ENCODE results near the gene EIF4A3. TPM values are rescaled to one million over a fixed set of nuclear protein-coding genes. Genes with fewer than 3 reads are reported as not detected.

The EIF4A3 gene
- total RNA-seq, 1 experiment from 2014 or later, result 123 TPM

DNA sequence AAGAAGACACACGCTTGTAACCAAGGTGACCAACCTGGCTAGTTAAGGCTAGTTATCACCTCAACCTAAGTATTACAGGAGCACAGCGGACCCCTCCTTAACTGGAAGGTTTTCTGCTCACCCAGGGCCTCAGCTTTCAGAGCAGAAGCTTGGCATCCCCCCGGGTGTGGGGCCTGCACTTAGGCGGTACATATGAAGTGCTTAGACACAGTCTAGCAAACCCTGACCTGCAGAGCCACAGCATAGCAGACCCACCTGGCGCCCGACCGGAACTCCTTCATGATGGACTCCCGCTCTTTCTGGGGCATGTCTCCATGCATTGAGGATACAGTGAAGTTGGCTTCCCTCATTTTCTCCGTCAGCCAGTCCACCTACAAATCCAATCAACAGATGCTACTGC is 9.8 kb downstream of the EIF4A3 start:
- DNase-seq (ENCODE audit: low read depth), result no peak

DNA sequence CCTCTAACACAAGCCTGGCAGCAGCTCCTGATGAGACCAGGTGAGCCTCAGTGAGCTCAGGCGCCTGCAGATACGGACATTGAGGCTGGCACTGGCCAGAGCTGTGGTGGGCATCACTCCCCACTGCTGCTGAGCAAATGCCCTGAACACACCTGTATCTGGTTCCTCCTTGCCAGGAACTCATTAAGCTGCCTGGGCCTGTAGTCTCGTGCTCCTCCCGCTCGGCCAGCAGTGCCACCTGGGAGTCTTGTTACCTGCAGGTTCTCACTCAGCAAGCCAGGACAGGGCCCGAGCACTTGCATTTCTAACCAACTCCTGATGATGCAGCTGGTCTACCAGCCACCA is 13.3 kb downstream of the EIF4A3 start:
- no peak for DNase-seq (ENCODE audit: low read depth)

DNA sequence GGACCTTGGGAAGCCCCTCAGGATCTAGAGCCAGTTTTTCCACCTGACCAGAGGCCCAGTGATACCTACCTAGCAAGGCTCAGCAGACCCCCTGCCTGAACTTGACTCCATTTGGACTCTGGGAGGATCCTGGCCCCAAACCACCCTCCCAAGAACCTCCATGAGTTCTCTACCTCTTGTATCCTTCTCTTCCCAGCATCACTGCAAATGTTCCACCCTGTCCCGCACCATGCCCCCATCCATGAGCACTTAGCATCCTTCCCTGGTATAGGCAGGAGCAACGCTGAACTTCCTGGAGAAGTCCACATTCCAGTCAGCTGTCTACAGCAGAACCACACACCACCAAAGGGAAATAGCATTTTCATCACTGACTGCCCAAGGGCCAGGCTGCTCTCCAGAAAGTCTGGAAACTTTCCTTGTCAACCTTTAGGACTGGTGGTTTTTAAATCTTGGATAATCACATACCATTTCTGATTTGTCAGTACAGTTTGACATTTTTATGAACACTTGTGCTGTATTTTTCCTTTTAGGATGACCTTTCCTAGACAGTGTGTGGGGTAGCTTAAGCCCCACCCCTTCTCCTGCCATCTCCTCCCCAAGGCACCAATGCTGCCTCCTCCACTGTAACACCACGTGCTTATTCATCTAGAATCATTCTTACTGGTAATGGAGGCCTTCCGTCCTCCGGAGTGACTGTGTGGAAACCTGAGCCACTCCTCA is 13.9 kb downstream of the EIF4A3 start:
- DNase-seq (ENCODE audit: low read depth), result no peak

DNA sequence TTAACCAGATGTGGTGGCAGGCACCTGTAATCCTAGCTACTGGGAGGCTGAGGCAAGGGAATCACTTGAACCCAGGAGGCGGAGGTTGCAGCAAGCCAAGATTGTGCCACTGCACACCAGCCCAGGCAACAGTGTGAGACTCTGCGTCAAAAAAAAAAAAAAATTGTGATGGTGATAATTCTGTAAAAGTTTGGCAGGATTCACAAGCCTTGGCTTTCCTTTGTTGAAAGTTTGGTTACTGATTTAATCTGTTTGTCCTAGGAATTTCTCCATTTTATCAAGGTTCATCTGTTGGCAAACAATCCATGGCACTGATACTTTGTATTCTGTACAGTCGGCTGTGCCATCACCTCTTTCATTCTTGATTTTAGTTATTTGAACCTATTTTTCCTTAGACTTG is 15.9 kb downstream of the EIF4A3 start:
- no peak for DNase-seq (ENCODE audit: low read depth)

DNA sequence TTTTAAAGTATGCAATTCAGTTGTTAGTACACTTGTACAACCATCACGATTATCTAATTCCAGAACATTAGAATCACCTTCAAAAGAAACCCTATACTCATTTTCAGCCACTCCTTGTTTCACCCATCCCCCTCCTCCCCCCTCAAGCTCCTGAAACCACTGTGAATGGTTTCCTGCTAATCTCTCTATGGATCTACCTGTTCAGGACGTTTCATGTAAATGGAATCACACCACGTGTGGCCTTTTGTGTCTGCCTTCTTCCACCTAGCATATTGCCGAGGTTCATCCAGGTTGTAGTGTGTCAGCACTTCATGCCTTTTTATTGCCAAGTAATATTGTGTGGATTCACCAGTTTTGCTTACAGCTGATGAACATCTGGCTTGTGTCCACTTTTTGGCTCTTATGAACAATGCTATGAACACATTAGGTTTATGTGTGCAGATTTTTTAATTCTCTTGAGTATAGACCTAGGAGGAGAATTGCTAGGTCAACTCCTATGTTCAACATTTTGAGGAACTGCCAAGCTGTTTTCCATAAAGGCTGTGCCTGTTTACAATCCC is 17.8 kb downstream of the EIF4A3 start:
- no peak for DNase-seq (ENCODE audit: low read depth)

DNA sequence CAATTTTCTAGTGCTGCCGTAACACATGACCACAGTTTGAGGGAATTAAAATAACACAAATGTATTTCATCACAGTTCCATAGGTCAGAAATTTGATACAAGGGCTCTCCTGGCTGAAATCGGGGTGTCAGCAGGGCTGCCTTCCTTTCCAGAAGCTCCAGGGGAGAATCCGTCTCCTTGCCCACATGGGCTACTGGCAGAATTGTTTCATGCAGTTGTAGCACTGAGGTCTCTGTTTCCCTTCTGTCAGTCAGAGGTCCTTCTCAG is 20.5 kb downstream of the EIF4A3 start:
- no peak for DNase-seq (ENCODE audit: low read depth)

DNA sequence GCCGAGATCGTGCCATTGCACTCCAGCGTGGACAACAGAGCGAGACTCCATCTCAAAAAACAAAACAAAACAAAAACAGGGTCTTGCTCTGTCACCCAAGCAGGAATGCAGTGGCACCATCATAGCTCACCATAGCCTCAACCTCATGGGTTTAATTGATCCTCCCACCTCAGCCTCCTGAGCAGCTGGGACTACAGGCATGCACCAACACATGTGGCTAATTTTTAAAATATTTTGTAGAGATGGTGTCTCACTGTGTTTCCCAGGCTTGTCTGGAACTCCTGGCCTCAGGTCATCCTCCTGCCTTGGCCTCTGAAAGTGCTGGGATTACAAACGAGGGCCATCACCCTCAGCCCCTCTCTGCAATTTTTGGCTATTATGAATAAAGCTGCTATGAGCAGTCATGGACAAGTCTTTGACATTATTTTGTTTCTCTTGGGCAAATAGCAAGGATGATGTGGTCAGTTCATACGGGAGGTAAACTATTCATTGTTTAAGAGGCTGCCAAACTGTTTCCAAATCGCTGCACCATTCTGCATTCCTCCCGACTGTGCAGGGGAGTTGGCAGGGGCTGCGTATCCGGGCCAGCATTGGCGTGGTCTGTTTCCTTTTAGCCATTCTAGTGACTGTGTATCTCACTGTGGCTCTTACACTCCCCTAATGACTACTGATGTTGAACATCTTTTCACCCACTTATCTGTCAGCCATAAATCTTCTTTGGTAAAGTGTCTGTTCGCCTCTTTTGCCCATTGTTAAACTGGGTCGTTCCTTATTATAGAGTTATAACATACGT is 21.1 kb downstream of the EIF4A3 start:
- DNase-seq (ENCODE audit: low read depth), result no peak

DNA sequence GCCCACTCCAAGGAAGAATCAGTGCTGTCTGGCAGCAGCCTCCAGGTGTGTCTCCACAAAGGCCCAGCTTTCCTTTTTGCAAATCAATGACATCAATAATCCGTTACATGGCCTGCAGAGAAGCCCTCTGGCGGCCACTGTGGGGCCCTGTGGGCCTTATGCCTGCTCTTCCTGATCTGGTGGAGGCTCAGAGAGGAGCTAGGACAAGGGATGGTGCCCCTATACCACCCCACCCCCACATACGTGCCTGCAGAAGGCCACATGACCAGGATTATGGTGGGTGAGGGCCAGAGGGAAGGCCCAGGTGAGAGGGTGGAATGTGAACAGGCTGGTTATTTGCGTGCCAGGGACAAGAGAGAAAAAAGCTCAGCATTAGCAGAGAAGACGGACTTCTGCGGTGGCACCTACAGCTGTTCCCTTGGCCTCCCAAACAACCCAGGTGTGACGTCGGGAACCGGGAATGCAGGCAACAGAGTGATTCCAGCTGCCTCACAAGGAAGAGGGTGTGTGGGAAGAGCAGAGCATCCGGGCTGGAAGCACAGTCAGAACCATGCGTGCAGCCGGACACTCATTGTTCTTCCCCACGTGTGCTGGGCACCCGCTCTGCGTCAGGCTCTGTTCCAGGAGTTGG is 22.5 kb downstream of the EIF4A3 start:
- peak; percentile 24 for DNase-seq (ENCODE audit: low read depth)

DNA sequence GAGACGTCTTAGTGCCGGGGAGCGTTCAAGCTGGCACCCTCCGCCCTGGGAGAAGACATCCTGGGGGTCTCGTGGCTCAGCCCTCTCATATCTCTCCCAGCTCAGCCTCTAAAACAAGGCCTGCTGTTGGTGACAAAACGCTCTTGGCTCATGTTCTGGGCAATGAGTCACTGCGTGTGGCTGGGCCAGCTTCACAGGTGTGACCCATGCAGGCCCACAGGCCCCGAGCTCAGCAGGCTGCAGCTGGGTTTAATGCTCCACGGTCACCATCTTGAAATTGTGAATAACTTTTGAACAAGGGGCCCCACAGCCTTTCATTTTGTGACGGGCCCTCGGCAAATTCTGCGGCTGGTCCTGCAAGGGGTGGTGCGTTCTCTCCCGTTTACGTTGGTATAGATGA is 23.1 kb downstream of the EIF4A3 start:
- peak; percentile 56 for DNase-seq (ENCODE audit: low read depth)

DNA sequence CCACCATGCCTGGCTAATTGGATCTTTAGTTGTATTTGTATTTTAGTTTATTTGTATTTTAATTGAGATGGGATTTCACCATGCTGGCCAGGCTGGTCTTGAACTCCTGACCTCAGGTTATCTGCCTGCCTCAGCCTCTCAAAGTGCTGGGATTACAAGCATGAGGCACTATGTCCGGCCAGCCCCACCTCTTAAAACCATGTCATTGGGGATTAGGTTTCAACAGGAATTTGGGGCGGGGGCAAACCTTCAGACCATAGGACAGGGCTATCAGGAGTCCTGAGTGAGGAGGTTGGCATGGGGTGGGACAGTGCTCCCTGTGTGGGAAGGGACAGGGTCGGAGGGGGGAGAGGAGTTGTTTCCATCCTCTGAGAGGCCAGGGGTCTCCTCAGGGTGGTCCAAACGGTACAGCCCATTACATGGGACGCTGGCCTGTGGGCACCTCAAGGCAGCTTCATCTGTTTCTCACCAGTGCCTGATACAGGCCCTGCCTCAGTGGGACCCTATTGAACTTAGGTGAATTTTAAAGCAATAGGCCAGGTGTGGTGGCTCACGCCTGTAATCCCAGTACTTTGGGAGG is 23.9 kb downstream of the EIF4A3 start:
- DNase-seq (ENCODE audit: low read depth), result no peak

DNA sequence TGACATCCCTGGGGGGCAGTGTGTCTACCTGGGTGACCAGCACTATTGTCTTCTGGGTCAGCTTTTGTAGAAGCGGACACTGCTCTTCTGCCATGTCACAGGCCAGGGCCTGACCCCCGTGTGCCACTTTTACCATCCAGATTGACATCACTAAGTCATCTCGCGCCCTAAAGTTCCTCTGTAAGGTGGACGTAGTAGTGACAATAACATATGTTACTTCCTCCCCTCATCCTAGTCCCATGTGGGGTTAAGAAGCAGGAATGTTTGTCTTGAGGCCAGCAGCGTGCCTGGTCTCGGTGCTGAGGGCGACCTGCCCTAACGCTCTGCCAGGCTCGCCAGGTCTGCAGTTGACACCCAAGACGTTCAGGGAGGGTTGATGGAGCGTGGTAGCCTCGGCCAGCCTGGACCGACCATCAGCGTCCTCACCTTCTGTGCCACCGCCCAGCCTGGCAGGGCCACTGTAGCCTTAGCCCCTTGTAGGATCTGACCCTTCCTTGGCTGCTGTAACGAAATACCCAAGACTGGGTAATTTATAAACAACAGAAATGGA is 24.8 kb downstream of the EIF4A3 start:
- no peak for DNase-seq (ENCODE audit: low read depth)

DNA sequence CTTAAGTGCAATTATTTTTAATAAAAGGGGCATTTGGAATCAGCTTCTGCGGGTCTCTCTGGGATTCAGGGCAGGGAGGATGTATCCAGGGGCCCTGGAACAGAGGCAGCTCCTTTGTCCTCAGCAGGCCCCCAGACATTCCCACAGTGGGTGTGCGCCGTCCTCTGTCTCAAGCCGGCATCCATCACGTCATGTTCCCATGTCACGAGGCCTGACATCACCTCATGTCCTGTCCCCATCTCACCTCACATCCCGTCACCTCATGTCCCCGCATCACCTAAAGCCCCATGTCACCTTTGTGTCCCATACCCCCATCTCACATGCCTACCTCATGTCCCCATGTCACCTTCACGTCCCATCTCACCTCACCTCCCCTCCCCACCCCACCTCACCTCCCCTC is 27.1 kb downstream of the EIF4A3 start:
- no peak for DNase-seq (ENCODE audit: low read depth)

DNA sequence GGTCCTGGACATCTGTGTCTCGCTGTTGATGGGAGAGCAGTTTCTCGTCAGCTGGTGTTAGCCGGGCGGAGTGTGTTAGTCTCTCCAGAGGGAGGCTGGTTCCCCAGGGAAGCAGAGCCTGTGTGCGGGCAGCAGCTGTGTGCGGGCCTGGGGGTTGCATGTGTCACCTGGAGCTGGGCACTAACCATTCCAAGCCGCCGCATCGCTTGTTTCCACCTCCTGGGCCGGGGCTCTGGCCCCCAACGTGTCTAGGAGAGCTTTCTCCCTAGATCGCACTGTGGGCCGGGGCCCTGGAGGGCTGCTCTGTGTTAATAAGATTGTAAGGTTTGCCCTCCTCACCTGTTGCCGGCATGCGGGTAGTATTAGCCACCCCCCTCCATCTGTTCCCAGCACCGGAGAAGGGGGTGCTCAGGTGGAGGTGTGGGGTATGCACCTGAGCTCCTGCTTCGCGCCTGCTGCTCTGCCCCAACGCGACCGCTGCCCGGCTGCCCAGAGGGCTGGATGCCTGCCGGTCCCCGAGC is 27.6 kb downstream of the EIF4A3 start:
- DNase-seq (ENCODE audit: low read depth), result no peak

DNA sequence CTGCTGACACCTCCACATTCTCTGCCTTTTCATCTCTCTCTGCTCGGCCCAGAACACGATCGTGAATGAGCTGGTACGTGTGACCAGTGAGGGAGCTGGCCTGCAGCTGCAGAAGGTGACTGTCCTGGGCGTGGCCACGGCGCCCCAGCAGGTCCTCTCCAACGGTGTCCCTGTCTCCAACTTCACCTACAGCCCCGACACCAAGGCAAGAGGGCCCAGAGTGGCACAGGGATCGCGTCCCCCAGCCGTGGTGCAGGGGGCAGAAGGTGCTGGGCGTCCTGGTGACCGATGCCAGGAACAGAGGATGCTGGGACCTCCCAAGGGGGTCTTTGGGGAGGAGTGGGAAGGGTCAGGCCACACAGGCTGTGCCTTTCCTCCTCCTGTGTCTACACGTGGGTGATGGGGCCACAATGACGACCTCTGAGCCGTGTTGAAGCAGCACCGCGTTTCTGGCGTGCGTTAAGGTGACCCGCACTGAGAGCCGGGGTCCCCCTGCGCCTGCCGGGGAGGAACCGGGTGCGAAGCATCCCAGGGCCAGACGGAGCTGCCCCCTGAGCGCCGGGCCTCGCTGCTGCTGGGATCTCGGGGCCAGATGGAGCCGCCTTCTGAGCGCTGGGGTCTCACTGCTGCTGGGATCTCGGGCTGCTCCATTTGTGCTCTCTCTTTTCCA is 28.2 kb downstream of the EIF4A3 start:
- no peak for DNase-seq (ENCODE audit: low read depth)

DNA sequence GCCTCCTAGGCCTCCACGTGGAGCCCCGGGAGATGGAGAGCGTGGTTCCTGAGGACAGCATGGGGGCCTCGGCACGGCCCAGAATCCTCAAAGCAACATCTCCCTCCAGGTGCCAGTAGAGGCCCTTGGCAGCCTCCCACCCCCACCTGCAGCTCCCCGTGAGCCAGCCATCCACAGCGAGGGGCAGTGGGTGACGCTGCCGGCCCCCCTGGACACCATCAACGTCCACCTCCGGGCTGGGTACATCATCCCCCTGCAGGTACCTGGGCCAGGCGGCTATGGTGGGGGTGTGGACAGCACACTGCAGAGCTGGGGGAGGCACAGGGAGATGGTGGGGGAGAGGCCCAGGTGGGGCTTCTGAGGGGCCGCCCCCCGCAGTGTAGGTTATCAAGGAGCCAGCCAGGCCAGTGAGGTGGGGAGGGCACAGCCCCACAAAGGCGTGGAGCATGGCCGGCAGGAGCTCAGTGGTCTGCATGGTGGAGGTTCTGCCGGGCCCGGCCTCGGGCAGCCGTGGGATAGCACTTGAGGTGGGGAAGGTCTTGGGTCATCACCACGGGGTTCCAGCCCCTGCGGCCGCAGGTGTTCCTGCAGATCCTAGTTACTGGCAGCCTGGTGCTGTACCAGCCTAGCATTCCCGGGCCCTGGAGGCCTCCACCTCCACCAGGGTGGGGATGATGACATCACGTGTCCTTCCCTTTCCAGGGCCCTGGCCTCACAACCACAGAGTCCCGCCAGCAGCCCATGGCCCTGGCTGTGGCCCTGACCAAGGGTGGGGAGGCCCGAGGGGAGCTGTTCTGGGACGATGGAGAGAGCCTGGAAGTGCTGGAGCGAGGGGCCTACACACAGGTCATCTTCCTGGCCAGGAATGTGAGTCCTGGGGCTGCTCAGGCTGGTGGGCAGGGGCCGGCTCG is 29.2 kb downstream of the EIF4A3 start:
- no peak for DNase-seq (ENCODE audit: low read depth)

DNA sequence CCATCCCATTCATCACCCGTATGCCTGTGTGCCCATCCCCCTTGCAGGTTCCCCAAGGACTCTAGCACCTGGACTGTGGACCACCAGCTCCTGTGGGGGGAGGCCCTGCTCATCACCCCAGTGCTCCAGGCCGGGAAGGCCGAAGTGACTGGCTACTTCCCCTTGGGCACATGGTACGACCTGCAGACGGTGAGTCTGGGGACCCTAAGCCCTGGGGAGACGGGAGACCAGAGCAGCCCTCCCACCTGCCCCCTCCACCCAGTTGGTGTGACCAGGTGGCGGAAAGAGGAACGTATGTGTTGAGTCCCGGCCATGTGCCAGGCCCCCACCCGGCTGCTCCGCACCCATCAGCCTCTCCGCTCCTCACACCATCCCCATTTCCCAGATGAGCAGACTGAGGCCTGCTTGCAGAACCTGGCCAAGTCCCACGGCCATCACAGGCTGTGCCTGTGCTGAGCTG is 30.0 kb downstream of the EIF4A3 start:
- no peak for DNase-seq (ENCODE audit: low read depth)

DNA sequence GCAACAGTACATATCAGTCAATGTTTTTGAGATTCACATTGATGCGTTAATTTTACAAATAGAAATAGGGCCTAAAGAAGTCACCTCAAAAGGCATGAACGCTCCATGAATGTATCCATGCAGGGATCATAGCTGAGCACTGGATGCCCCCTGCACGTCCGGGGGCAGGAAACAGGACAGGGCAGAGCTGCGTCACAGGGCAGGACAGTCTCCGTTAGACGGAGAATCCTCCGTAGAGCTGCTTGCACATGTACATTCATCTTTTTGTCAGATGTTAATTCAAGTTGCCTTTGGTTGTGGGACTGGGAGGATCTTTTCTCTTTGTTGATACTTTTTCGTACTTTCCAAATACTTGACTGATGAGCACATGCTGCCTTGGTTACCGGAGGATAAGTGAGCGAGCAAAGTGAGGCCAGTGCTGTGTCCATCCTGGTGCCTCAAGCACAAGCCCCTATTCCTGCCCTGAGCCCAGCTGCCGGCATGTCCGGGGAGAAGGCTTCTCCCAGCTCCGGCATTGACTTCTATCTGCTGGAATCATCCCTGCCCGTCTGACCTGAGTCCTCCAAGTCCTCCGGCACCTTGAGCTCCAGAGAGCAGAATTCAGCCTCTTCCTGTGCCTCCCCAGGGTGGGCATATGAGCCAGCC is 30.5 kb downstream of the EIF4A3 start:
- no peak for DNase-seq (ENCODE audit: low read depth)

DNA sequence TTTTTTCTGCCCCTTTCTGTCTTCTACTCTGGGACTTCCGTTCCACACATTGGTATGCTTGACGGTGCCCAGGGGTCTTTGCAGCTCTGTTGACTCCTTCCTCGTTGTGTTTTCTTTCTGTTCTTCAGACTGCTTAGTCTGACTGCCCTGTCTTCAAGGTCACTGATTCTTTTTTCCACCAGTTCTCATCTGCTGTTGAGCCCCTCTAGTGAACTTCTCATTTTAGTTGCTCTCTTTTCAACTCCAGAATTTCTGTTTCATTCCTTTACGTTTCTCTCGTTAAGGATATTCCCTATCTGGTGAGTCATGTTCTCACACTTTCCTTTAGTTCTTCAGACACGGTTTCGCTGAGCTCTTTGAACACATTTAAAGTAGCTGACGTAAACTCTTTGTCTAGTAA is 31.8 kb downstream of the EIF4A3 start:
- no peak for DNase-seq (ENCODE audit: low read depth)

DNA sequence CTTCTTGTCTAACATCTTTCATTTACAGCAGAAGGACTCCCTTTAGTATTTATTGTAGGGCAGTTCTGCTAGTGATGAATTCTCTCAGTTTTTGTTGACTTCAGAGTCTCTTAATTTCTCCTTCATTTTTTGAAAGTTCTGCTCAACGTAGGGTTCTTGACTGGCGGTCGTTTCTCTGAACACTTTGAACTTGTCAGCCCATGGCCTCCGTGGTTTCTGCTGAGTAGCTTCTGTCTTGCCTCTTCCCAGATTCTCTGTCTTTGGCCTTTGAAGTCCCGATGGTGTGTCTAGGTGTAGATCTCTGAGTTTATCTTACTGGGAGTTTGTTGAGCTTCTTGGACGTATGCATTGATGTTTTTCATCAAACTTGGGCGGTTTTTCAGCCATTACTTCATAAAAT is 32.2 kb downstream of the EIF4A3 start:
- DNase-seq (ENCODE audit: low read depth), result no peak

DNA sequence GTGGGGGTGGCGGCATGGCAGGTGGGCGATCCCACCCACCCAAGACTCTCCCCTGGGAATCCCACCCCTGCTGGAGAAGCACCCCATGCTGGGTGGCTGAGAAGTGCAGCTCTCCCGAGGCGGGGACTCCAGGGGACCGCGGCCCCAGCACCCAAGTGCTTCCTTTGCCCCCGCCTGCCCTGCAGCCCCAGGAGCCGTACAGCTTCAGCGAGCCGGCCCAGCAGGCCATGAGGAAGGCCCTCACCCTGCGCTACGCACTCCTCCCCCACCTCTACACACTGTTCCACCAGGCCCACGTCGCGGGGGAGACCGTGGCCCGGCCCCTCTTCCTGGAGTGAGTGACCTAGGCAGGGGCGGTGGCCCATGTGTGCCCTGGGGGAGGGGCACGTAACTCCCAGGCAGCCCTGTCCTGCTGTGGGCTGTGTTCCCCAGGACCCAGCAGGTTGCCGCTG is 33.9 kb downstream of the EIF4A3 start:
- no peak for DNase-seq (ENCODE audit: low read depth)
